NCI-H524 (cell line): Measurements from ENCODE around the gene PTDSS2.
"Not testable (repeated sequence)": the region's sequence is repeated elsewhere in the genome, so short reads cannot be mapped to it uniquely, and the experiment has no call there.

Experiments used
- DNase-seq, 2 experiments: peaks; one replicate each; lab custom pipeline; 2025; lab: John Stamatoyannopoulos, UW

Gene PTDSS2

GRCh38 chr11:506238-506994 is 56.3 kb downstream of the PTDSS2 start:
- DNase-seq = peak; percentile 89 to 93

- DNase-seq = peak; percentile 73 to 81
Measured at GRCh38 chr11:506995-507726, 57.1 kb downstream of the PTDSS2 start, which contains the start of gene RNH1. Gene RNH1 (minus strand): TSS chr11:507242. CDS start chr11:502162, 5,080 bp downstream.

- no peak for DNase-seq
Measured at GRCh38 chr11:507727-508515, 57.8 kb downstream of the PTDSS2 start.

GRCh38 chr11:508956-509355 is 58.9 kb downstream of the PTDSS2 start:
- DNase-seq = no peak

- DNase-seq = no peak
Measured at GRCh38 chr11:512761-513595, 62.9 kb downstream of the PTDSS2 start.

GRCh38 chr11:514606-515005 is 64.5 kb downstream of the PTDSS2 start:
- DNase-seq = no peak

- no peak for DNase-seq
Measured at GRCh38 chr11:515131-515530, 65.1 kb downstream of the PTDSS2 start.

- no peak for DNase-seq
Measured at GRCh38 chr11:516400-516799, 66.3 kb downstream of the PTDSS2 start.

- DNase-seq = not testable (repeated sequence)
Measured at GRCh38 chr11:516918-517685, 67.0 kb downstream of the PTDSS2 start.

- peak; percentile 80 to 93 for DNase-seq
Measured at GRCh38 chr11:518463-519202, 68.6 kb downstream of the PTDSS2 start.

- DNase-seq = no peak
Measured at GRCh38 chr11:520428-521176, 70.5 kb downstream of the PTDSS2 start.

- no peak for DNase-seq
Measured at GRCh38 chr11:521177-521688, 71.2 kb downstream of the PTDSS2 start.

GRCh38 chr11:526192-526591 is 76.1 kb downstream of the PTDSS2 start:
- DNase-seq = no peak

- DNase-seq = no peak
Measured at GRCh38 chr11:528166-528814, 78.2 kb downstream of the PTDSS2 start.

- peak in 1 of 2 experiments; percentile 24 for DNase-seq
Measured at GRCh38 chr11:528815-529727, 79.0 kb downstream of the PTDSS2 start.

GRCh38 chr11:529728-530411 is 79.8 kb downstream of the PTDSS2 start:
- DNase-seq = no peak
